Fibroblast of lung (primary cell): ENCODE results near the gene CA9. TPM values are rescaled to one million over a fixed set of nuclear protein-coding genes. Genes with fewer than 3 reads are reported as not detected.
A peak's percentile ranks its signal among the peaks of the same experiment; 100 is the strongest.

Source experiments
- DNase-seq, 2 donors: peaks; one replicate each; pipeline versions ENCODE4 v3.0.0 to v3.0.0-alpha.2; 2010; ENCODE audit warnings: low read depth in 2 of 2
- H2AFZ ChIP-seq: 2 replicates; pipeline ENCODE4 v1.5.1; 2012; ENCODE audit warnings: low read length, control low read depth, inconsistent platforms
- H3K27ac ChIP-seq: 2 replicates; pipeline ENCODE4 v1.5.1; 2011; ENCODE audit warnings: low read length, control low read depth; ENCODE audit not compliant: insufficient read depth
- H3K27me3 ChIP-seq: 2 replicates; pipeline ENCODE4 v1.5.1; 2011; ENCODE audit warnings: mild to moderate bottlenecking, low read length; ENCODE audit not compliant: control insufficient read depth, insufficient read depth
- H3K36me3 ChIP-seq: 2 replicates; pipeline ENCODE4 v1.5.1; 2011; ENCODE audit warnings: low read length; ENCODE audit not compliant: control insufficient read depth, insufficient read depth
- H3K4me1 ChIP-seq: 2 replicates; pipeline ENCODE4 v1.5.1; 2011; ENCODE audit warnings: low read length; ENCODE audit not compliant: control insufficient read depth, insufficient read depth; ENCODE audit errors: extremely low read depth
- H3K4me2 ChIP-seq: 2 replicates; pipeline ENCODE4 v1.5.1; 2011; ENCODE audit warnings: low read length, control low read depth; ENCODE audit not compliant: insufficient read depth; ENCODE audit errors: extremely low read depth
- H3K4me3 ChIP-seq, 4 experiments: fragments of 200-600 bp in 1 of 4; sonication (generic) in 1 of 4; replicated peaks in 1 of 4; 2 replicates each; pipeline ENCODE4 v1.5.1; 2011 to 2016; ENCODE audit warnings: low read length in 4 of 4, low read depth in 3 of 4, mild to moderate bottlenecking in 3 of 4, control low read depth in 2 of 4, inconsistent platforms in 1 of 4, mixed read lengths in 1 of 4; ENCODE audit not compliant: insufficient read depth in 1 of 4; ENCODE audit errors: control extremely low read depth in 1 of 4
- H3K79me2 ChIP-seq: 2 replicates; pipeline ENCODE4 v1.5.1; 2012; ENCODE audit warnings: mild to moderate bottlenecking, low read length, inconsistent platforms; ENCODE audit not compliant: control insufficient read depth, insufficient read depth
- H3K9ac ChIP-seq: 2 replicates; pipeline ENCODE4 v1.5.1; 2011; ENCODE audit warnings: mild to moderate bottlenecking, low read length, control low read depth; ENCODE audit not compliant: insufficient read depth
- H3K9me3 ChIP-seq: 2 replicates; pipeline ENCODE4 v1.5.1; 2012; ENCODE audit warnings: low read depth, low read length; ENCODE audit not compliant: control insufficient read depth, insufficient read depth
- H4K20me1 ChIP-seq: 2 replicates; pipeline ENCODE4 v1.5.1; 2011; ENCODE audit warnings: low read length; ENCODE audit not compliant: control insufficient read depth, insufficient read depth; ENCODE audit errors: extremely low read depth
- CTCF ChIP-seq, 2 donors: IDR thresholded peaks in 1 of 2; conservative IDR thresholded peaks in 1 of 2; 1 replicate in 1 of 2; 2 replicates in 1 of 2; pipeline ENCODE4 v1.5.1; 2011 to 2012; ENCODE audit warnings: low read length in 2 of 2, control low read depth in 1 of 2, inconsistent platforms in 1 of 2, low read depth in 1 of 2, mild to moderate bottlenecking in 1 of 2
- EZH2 ChIP-seq: IDR thresholded peaks from 2 replicates; pipeline ENCODE4 v1.5.1; 2012; ENCODE audit warnings: low read length, control low read depth, mild to moderate bottlenecking; ENCODE audit errors: missing control alignments
- polyA plus RNA-seq, 2 donors: library from polyadenylated mRNA; depleted of rRNA in 1 of 2; stranded (reverse) in 1 of 2; unstranded in 1 of 2; fragments of >200 nt; gene quantifications; 2 replicates each; pipeline ENCODE4 v1.2.1, GENCODE V29; 2011 to 2012; ENCODE audit warnings: missing spikeins in 1 of 2
- total RNA-seq: library from RNA; depleted of rRNA; stranded (reverse); fragments of >200 nt; gene quantifications from 2 replicates; pipeline ENCODE4 v1.2.1, GENCODE V29; 2014

CA9 gene
- total and polyA plus RNA-seq, 2 donors (not counting 1 experiment from before 2014, with no cell fraction given): 0.17 to 0.59 TPM

GRCh38 chr9:35675732-35676392, 2.1 kb downstream of the CA9 start:
- Histone ChIP-seq H3K4me3 (peak overlapping the region; percentile 18 to 48 (median 26)), H3K36me3 (no peaks in the 10 kb centered on the region), H3K9ac (no peak overlapping the region), H3K27ac (no peak overlapping the region), H2AFZ (peak overlapping the region; percentile 71), H3K4me1 (peaks cover 11% of the 10 kb centered on the region), H3K79me2 (no peaks in the 10 kb centered on the region), H4K20me1 (no peaks in the 10 kb centered on the region), H3K4me2 (peak overlapping the region; percentile 70), H3K27me3 (no peaks in the 10 kb centered on the region), H3K9me3 (no peaks in the 10 kb centered on the region)
- DNase-seq: no peak
- TF ChIP-seq CTCF (conservative IDR thresholded peaks at IDR 0.05 in 1 of 2, IDR thresholded peaks at IDR 0.05 in 1 of 2; ENCODE audit: low read depth in 1 of 2, low read length in 2 of 2) (no peak), EZH2 (no peak)

- Histone ChIP-seq H3K27ac (no peak overlapping the region), H3K9me3 (no peaks in the 10 kb centered on the region), H3K4me3 (no peak overlapping the region), H3K4me1 (peaks cover 27% of the 10 kb centered on the region), H4K20me1 (no peaks in the 10 kb centered on the region), H3K27me3 (no peaks in the 10 kb centered on the region), H3K79me2 (no peaks in the 10 kb centered on the region), H3K4me2 (no peak overlapping the region), H2AFZ (no peak overlapping the region), H3K9ac (no peak overlapping the region), H3K36me3 (peaks cover 12% of the 10 kb centered on the region)
- TF ChIP-seq CTCF (conservative IDR thresholded peaks at IDR 0.05 in 1 of 2, IDR thresholded peaks at IDR 0.05 in 1 of 2; ENCODE audit: low read depth in 1 of 2, low read length in 2 of 2) (no peak), EZH2 (no peak)
- no peak for DNase-seq
Measured at GRCh38 chr9:35679091-35679490, 5.4 kb downstream of the CA9 start.

GRCh38 chr9:35679766-35680330, 6.1 kb downstream of the CA9 start:
- Histone ChIP-seq H3K4me3 (no peak overlapping the region), H4K20me1 (no peaks in the 10 kb centered on the region), H3K27me3 (no peaks in the 10 kb centered on the region), H3K9ac (no peak overlapping the region), H3K36me3 (peaks cover 17% of the 10 kb centered on the region), H3K79me2 (peaks cover 5% of the 10 kb centered on the region), H3K4me1 (peaks cover 31% of the 10 kb centered on the region), H3K4me2 (no peak overlapping the region), H3K27ac (no peak overlapping the region), H3K9me3 (no peaks in the 10 kb centered on the region), H2AFZ (no peak overlapping the region)
- TF ChIP-seq EZH2: no peak
- TF ChIP-seq CTCF (conservative IDR thresholded peaks at IDR 0.05 in 1 of 2, IDR thresholded peaks at IDR 0.05 in 1 of 2; ENCODE audit: low read depth in 1 of 2, low read length in 2 of 2): no peak
- DNase-seq: peak in 1 of 2 donors; percentile 47
